ENCODE data around the gene ETV3.

ETV3 gene

DNA sequence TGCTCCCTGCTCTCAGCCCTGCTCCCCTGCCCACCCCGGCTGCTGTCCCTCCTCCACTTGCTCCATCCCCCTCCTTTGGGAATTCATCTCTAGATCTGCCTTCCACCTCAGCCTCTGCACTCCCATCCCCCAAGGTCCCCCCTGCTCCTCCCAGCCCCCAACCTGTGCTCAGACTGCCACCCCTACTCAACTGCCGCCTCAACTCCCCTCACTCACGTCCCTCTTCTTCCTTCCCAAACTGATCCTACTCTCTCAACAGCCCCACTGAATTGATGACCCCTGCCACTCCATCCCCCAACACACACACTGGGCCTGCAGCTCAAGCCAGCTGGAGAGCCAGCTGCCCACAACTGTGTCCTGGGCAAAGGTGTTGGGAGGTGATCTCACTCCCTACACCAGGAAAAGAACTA is 22.8 kb downstream of the ETV3 start:
- Histone ChIP-seq H3K9me3 (ENCODE audit: control insufficient read depth in 2 of 2, low read length in 2 of 2) (no peaks in the 10 kb centered on the region), H3K4me1 (ENCODE audit: control insufficient read depth in 2 of 2, insufficient read depth in 2 of 2, low read length in 2 of 2) (no peaks in the 10 kb centered on the region), H3K4me3 (ENCODE audit: low read length in 2 of 2) (no peak overlapping the region), H3K27ac (ENCODE audit: low read depth in 2 of 2, low read length in 2 of 2) (no peak overlapping the region), H3K9ac (ENCODE audit: low read depth in 1 of 2, low read length in 2 of 2) (no peak overlapping the region), H3K27me3 (ENCODE audit: control insufficient read depth in 2 of 2, insufficient read depth in 2 of 2, low read length in 2 of 2) (peaks cover 0 to 5% of the 10 kb centered on the region in 2 donors), H3K36me3 (ENCODE audit: control insufficient read depth in 2 of 2, insufficient read depth in 2 of 2, low read length in 2 of 2) (no peaks in the 10 kb centered on the region)

- H3K27ac ChIP-seq (ENCODE audit: low read depth in 2 of 2, low read length in 2 of 2), result no peak overlapping the region
- no peaks in the 10 kb centered on the region for H3K9me3 ChIP-seq (ENCODE audit: control insufficient read depth in 2 of 2, low read length in 2 of 2)
- H3K4me1 ChIP-seq (ENCODE audit: control insufficient read depth in 2 of 2, insufficient read depth in 2 of 2, low read length in 2 of 2), result no peaks in the 10 kb centered on the region
- no peak overlapping the region for H3K4me3 ChIP-seq (ENCODE audit: low read length in 2 of 2)
- peaks cover 3 to 5% of the 10 kb centered on the region in 2 donors for H3K27me3 ChIP-seq (ENCODE audit: control insufficient read depth in 2 of 2, insufficient read depth in 2 of 2, low read length in 2 of 2)
- H3K36me3 ChIP-seq (ENCODE audit: control insufficient read depth in 2 of 2, insufficient read depth in 2 of 2, low read length in 2 of 2), result no peaks in the 10 kb centered on the region
- H3K9ac ChIP-seq (ENCODE audit: low read depth in 1 of 2, low read length in 2 of 2), result no peak overlapping the region
Measured at GRCh38 chr1:157114183-157115121, 23.7 kb downstream of the ETV3 start.

- no peak overlapping the region for H3K4me3 ChIP-seq (ENCODE audit: low read length in 2 of 2)
- no peaks in the 10 kb centered on the region for H3K36me3 ChIP-seq (ENCODE audit: control insufficient read depth in 2 of 2, insufficient read depth in 2 of 2, low read length in 2 of 2)
- no peak overlapping the region for H3K27ac ChIP-seq (ENCODE audit: low read depth in 2 of 2, low read length in 2 of 2)
- H3K9me3 ChIP-seq (ENCODE audit: control insufficient read depth in 2 of 2, low read length in 2 of 2), result no peaks in the 10 kb centered on the region
- H3K9ac ChIP-seq (ENCODE audit: low read depth in 1 of 2, low read length in 2 of 2), result no peak overlapping the region
- peaks cover 3 to 8% of the 10 kb centered on the region in 2 donors for H3K27me3 ChIP-seq (ENCODE audit: control insufficient read depth in 2 of 2, insufficient read depth in 2 of 2, low read length in 2 of 2)
- no peaks in the 10 kb centered on the region for H3K4me1 ChIP-seq (ENCODE audit: control insufficient read depth in 2 of 2, insufficient read depth in 2 of 2, low read length in 2 of 2)
Measured at GRCh38 chr1:157113631-157114030, 24.6 kb downstream of the ETV3 start.

- no peak overlapping the region for H3K9ac ChIP-seq (ENCODE audit: low read depth in 1 of 2, low read length in 2 of 2)
- H3K9me3 ChIP-seq (ENCODE audit: control insufficient read depth in 2 of 2, low read length in 2 of 2), result no peaks in the 10 kb centered on the region
- peaks cover 6 to 12% of the 10 kb centered on the region in 2 donors for H3K27me3 ChIP-seq (ENCODE audit: control insufficient read depth in 2 of 2, insufficient read depth in 2 of 2, low read length in 2 of 2)
- H3K36me3 ChIP-seq (ENCODE audit: control insufficient read depth in 2 of 2, insufficient read depth in 2 of 2, low read length in 2 of 2), result no peaks in the 10 kb centered on the region
- H3K4me3 ChIP-seq (ENCODE audit: low read length in 2 of 2), result no peak overlapping the region
- no peak overlapping the region for H3K27ac ChIP-seq (ENCODE audit: low read depth in 2 of 2, low read length in 2 of 2)
- H3K4me1 ChIP-seq (ENCODE audit: control insufficient read depth in 2 of 2, insufficient read depth in 2 of 2, low read length in 2 of 2), result no peaks in the 10 kb centered on the region
Measured at GRCh38 chr1:157113106-157113505, 25.1 kb downstream of the ETV3 start.

DNA sequence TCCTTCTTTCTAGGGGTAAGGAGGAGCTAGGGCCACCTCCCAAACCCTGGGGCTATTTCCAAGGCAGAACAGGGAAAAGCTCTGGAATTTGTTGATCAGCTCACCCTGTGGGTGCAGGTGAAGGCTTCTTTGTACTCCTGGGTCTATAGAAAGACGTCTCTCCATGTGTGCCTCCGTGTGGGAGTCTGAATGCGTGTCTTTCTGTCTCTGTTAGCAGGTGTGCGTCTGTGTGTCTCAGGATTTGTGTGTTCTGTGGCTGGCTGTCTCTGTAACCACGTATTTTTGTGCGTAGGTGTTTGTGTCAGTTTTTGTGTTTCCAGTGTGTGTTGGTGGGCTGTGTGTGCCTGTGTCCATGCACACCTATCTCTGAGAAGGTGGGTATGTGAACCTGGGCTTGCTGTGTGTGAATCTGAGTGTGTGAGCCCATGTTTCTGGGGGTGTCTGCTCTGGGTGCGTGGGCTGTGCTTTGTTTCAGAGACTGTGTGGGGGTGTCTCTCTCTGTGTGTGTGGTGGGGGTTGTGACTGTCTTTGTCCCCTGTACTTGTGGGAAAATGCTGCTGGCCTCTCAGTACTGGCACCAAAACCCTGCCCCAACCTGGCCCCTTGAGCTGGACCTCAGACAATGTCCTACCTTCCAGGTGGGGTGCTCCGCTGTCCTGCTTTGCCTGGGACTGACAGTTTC is 25.9 kb downstream of the ETV3 start:
- Histone ChIP-seq H3K36me3 (ENCODE audit: control insufficient read depth in 2 of 2, insufficient read depth in 2 of 2, low read length in 2 of 2) (no peaks in the 10 kb centered on the region), H3K27ac (ENCODE audit: low read depth in 2 of 2, low read length in 2 of 2) (no peak overlapping the region), H3K4me1 (ENCODE audit: control insufficient read depth in 2 of 2, insufficient read depth in 2 of 2, low read length in 2 of 2) (no peaks in the 10 kb centered on the region), H3K9ac (ENCODE audit: low read depth in 1 of 2, low read length in 2 of 2) (no peak overlapping the region), H3K9me3 (ENCODE audit: control insufficient read depth in 2 of 2, low read length in 2 of 2) (no peaks in the 10 kb centered on the region), H3K4me3 (ENCODE audit: low read length in 2 of 2) (no peak overlapping the region), H3K27me3 (ENCODE audit: control insufficient read depth in 2 of 2, insufficient read depth in 2 of 2, low read length in 2 of 2) (peaks cover 13 to 19% of the 10 kb centered on the region in 2 donors)

DNA sequence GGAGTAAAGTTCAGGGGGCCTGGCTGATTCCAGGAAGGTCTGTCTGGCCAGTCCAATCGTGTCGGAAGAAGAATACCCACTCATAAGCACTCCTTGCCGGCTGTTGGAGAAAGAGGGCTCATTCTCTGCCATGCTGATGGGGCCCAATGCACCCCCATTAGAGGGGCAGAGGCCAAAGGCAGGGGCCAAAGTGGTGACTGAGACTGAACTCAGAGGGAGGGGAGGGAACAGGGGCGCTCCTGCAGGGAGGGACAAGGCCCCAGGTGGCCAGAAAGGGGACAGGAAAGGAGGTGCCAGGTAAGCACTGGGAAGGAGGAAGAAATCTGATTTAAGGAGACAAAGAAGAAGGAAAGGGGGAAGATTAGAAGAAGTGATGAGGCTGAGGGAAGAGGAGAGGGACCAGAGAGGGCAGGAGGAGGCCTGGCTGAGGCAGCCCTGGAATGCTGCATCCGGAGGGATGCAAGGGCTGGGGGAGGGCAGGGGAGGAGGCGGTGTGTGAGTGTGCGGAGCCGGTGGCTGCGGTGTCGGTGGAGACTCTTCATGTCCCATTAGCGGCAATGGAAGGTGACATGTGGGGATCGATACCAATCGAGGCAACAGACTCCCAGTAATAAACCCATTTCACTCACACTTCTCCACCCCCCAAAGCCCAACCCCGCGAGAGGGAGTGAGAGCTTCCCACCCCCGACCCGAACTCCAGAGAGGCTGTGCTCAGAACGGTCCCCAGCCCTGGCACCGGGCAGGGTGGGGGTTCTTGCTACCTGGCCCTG is 26.6 kb downstream of the ETV3 start:
- Histone ChIP-seq H3K36me3 (ENCODE audit: control insufficient read depth in 2 of 2, insufficient read depth in 2 of 2, low read length in 2 of 2) (no peaks in the 10 kb centered on the region), H3K27me3 (ENCODE audit: control insufficient read depth in 2 of 2, insufficient read depth in 2 of 2, low read length in 2 of 2) (peaks cover 18 to 23% of the 10 kb centered on the region in 2 donors), H3K9ac (ENCODE audit: low read depth in 1 of 2, low read length in 2 of 2) (no peak overlapping the region), H3K4me3 (ENCODE audit: low read length in 2 of 2) (no peak overlapping the region), H3K9me3 (ENCODE audit: control insufficient read depth in 2 of 2, low read length in 2 of 2) (no peaks in the 10 kb centered on the region), H3K27ac (ENCODE audit: low read depth in 2 of 2, low read length in 2 of 2) (no peak overlapping the region), H3K4me1 (ENCODE audit: control insufficient read depth in 2 of 2, insufficient read depth in 2 of 2, low read length in 2 of 2) (no peaks in the 10 kb centered on the region)

DNA sequence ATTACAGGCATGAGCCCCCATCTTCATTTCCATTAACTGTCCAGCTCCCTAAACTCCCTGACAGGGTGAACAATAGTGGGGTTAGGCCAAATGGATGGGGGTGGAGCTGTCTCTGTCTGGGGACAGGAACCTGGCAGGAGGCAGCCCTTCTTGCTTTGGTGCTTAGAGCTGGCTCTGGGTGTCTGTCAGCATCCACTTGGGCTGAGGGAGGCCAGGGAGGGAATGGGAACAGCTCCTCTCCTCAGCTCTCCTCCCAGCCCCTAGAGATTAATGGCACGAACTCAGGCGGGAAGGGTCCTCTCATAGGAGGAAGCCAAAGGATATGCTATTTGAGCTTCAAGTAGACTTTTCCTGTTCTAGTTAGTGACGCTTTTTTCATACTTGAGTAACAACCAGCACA is 27.5 kb downstream of the ETV3 start:
- Histone ChIP-seq H3K36me3 (ENCODE audit: control insufficient read depth in 2 of 2, insufficient read depth in 2 of 2, low read length in 2 of 2) (no peaks in the 10 kb centered on the region), H3K4me3 (ENCODE audit: low read length in 2 of 2) (no peak overlapping the region), H3K4me1 (ENCODE audit: control insufficient read depth in 2 of 2, insufficient read depth in 2 of 2, low read length in 2 of 2) (no peaks in the 10 kb centered on the region), H3K27me3 (ENCODE audit: control insufficient read depth in 2 of 2, insufficient read depth in 2 of 2, low read length in 2 of 2) (peaks cover 18 to 23% of the 10 kb centered on the region in 2 donors), H3K27ac (ENCODE audit: low read depth in 2 of 2, low read length in 2 of 2) (no peak overlapping the region), H3K9me3 (ENCODE audit: control insufficient read depth in 2 of 2, low read length in 2 of 2) (no peaks in the 10 kb centered on the region), H3K9ac (ENCODE audit: low read depth in 1 of 2, low read length in 2 of 2) (no peak overlapping the region)

DNA sequence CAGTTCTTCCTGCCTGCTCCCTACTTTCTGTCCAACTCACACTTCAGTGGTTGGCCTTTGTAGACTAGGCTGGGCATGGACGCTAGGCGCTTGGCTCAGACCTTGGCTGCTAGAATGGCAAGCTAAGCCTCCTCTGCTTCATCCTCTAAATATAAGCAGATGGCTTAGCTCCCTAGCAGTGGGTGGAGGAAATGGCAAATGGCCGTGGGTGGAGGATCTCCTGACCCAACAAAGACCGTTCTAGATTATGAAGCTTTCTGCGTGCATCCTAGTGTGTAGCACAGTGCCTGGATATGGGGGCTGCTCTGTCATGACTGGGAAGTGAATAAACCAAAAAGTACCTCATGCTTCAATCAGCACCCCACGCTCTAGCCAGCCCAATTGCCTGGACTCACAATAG is 28.2 kb downstream of the ETV3 start:
- H3K4me3 ChIP-seq (ENCODE audit: low read length in 2 of 2), result no peak overlapping the region
- no peaks in the 10 kb centered on the region for H3K36me3 ChIP-seq (ENCODE audit: control insufficient read depth in 2 of 2, insufficient read depth in 2 of 2, low read length in 2 of 2)
- H3K9ac ChIP-seq (ENCODE audit: low read depth in 1 of 2, low read length in 2 of 2), result no peak overlapping the region
- H3K27ac ChIP-seq (ENCODE audit: low read depth in 2 of 2, low read length in 2 of 2), result no peak overlapping the region
- H3K27me3 ChIP-seq (ENCODE audit: control insufficient read depth in 2 of 2, insufficient read depth in 2 of 2, low read length in 2 of 2), result peaks cover 18 to 23% of the 10 kb centered on the region in 2 donors
- no peaks in the 10 kb centered on the region for H3K4me1 ChIP-seq (ENCODE audit: control insufficient read depth in 2 of 2, insufficient read depth in 2 of 2, low read length in 2 of 2)
- no peaks in the 10 kb centered on the region for H3K9me3 ChIP-seq (ENCODE audit: control insufficient read depth in 2 of 2, low read length in 2 of 2)

DNA sequence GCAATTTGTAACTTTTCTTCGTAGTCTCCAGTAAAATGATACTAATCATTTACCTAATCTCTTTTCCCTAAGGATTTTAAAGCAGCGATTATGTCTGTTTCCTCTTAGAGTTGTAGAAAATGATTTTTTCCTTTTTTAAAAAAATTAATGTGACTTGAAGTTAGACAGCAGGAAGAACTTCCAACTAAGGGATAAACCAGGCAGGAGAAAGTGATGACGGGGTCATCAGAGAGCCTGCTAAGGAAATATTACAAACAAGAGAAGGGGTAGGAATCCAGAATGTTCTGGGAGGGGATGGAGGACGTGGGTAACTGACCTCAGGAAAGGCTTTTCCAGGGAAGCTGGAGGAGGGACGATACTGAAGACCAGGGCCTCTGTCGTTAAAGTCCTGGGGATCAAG is 29.7 kb downstream of the ETV3 start:
- H3K4me1 ChIP-seq (ENCODE audit: control insufficient read depth in 2 of 2, insufficient read depth in 2 of 2, low read length in 2 of 2), result no peaks in the 10 kb centered on the region

DNA sequence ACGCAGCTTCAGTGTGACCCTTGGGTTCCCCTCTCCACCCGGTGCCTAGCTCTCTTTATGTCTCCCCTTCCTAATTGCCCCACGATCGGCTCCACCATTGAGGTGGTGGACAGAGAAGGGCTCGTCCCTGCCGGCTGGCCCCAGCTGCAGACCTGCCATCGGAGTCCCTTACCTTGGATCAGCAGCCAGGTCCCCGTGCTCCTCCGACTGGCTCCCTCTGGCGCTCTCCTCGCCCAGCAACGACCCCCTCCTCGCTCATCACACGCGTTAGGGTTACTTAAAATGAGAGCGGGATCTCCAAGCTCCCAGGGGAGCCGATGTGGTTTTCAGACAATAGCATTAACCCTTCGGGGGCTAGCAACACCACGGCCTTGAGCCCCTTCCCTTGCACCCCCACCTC is 30.5 kb downstream of the ETV3 start:
- no peaks in the 10 kb centered on the region for H3K4me1 ChIP-seq (ENCODE audit: control insufficient read depth in 2 of 2, insufficient read depth in 2 of 2, low read length in 2 of 2)
- no peaks in the 10 kb centered on the region for H3K9me3 ChIP-seq (ENCODE audit: control insufficient read depth in 2 of 2, low read length in 2 of 2)
- H3K27ac ChIP-seq (ENCODE audit: low read depth in 2 of 2, low read length in 2 of 2), result no peak overlapping the region
- no peak overlapping the region for H3K9ac ChIP-seq (ENCODE audit: low read depth in 1 of 2, low read length in 2 of 2)
- peaks cover 18 to 22% of the 10 kb centered on the region in 2 donors for H3K27me3 ChIP-seq (ENCODE audit: control insufficient read depth in 2 of 2, insufficient read depth in 2 of 2, low read length in 2 of 2)
- no peaks in the 10 kb centered on the region for H3K36me3 ChIP-seq (ENCODE audit: control insufficient read depth in 2 of 2, insufficient read depth in 2 of 2, low read length in 2 of 2)
- H3K4me3 ChIP-seq (ENCODE audit: low read length in 2 of 2), result no peak overlapping the region

More for the DNA sequence above, 29.7 kb downstream of the ETV3 start:
- Histone ChIP-seq H3K4me3 (ENCODE audit: low read length in 2 of 2) (no peak overlapping the region), H3K9me3 (ENCODE audit: control insufficient read depth in 2 of 2, low read length in 2 of 2) (no peaks in the 10 kb centered on the region), H3K27ac (ENCODE audit: low read depth in 2 of 2, low read length in 2 of 2) (no peak overlapping the region), H3K9ac (ENCODE audit: low read depth in 1 of 2, low read length in 2 of 2) (no peak overlapping the region), H3K27me3 (ENCODE audit: control insufficient read depth in 2 of 2, insufficient read depth in 2 of 2, low read length in 2 of 2) (peaks cover 18 to 23% of the 10 kb centered on the region in 2 donors), H3K36me3 (ENCODE audit: control insufficient read depth in 2 of 2, insufficient read depth in 2 of 2, low read length in 2 of 2) (no peaks in the 10 kb centered on the region)

All from mucosa of rectum (tissue), 2 donors.